Measurements from ENCODE around the gene IGFLR1. TPM values are rescaled to one million over a fixed set of nuclear protein-coding genes. Genes with fewer than 3 reads are reported as not detected.

IGFLR1 gene, protein sequence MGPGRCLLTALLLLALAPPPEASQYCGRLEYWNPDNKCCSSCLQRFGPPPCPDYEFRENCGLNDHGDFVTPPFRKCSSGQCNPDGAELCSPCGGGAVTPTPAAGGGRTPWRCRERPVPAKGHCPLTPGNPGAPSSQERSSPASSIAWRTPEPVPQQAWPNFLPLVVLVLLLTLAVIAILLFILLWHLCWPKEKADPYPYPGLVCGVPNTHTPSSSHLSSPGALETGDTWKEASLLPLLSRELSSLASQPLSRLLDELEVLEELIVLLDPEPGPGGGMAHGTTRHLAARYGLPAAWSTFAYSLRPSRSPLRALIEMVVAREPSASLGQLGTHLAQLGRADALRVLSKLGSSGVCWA
- 2.9 TPM for polyA plus RNA-seq (2013, experiment 1 of 2; ENCODE audit: insufficient read length)
- polyA plus RNA-seq (2013, experiment 2 of 2; ENCODE audit: insufficient read length): 0.72 TPM

DNA sequence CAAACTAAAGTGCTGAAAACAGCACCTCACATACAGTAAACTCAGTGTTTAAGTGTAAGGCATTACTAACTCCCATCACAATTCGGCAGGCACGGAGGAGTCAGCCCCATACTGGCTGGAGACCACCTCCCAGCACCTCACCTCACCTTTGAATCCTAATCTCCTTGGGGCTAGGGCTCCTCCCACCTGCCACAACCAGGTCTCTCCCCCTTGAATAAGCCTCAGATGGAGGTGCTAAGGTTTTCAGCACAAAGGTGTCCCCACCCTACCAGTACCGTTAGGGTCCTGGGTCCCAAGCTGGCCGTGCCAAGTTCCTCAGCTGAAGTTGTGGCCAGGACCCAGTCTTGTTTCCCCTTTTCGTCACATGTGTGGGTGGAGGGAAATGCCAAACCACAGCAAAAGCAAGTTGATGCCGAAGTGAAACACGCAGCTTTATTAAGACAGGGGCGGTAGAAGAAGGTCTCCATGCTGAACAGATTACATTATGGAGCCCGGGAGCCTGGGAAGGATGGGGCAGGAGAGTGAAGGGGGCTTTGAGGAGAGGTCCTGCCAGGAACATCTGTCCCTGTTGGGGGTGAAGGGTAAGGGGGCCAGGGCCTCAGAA, at the start of gene IGFLR1:
Gene IGFLR1, minus strand, starts transcription at position 332 of the 604 bp plus-strand sequence. CDS start 1,272 bp downstream, outside the sequence.
- no peak for DNase-seq

DNA sequence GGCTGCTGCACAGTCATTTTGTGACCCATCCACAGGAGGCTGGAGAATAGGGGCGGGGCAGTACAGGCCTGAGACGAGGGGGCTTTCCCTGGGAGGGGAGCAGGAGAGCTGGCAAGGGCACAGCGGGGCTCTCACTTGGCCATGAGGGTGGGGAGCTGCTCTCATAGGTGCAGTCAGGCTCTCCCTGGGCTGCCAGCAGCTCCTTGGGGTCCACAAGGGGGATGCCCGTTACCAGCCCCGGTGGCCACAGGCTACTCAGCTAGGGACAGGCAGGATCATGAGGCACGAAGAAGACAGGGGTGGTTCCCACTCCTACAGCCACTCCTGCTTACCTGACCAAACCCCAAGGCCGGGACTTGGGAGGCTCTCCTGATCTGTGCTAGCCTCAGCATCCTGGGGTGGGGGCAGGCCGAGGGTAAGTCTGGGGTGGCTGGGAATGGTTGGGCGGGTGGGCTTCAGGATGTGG, 49.6 kb upstream of the IGFLR1 start:
- DNase-seq: no peak

DNA sequence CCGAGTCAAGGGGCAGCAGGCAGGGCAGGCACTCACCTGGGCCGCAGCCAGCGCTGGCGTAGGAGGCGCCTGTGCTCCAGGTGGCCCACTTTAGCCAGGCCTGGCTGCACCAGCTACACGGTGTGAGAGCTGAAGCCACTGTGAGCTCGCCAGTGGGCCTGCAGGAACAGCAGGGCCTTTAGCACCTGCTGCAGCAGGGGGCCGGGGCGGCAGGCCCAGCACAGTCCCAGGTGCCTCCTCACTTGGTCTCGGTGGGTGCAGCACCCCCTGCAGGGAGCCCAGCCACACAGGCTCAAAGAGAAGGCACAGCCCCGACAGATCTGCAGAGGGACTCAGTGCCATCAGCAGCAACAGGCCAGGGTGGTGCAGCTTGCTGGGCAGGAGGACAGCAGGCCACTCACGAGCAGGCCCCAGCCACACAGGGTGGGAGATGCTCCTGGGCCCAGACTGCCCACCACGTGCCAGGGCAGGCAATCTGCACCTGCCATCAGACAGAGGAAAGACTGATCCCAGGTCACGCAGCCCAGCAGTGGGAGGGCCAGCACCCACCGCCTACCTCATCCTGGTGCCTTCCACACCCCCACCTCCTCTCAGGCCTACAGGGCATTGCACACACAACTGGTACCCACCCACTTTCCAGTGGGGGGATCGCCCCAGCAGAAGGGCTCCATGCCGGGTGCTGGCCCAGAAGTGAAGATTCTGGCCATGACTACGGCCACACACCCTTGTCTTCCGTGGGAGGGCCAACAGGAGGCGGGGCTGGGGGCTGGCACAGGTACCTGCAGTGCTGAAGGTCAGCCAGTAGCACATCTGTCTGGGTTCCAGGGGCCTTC, 48.9 kb upstream of the IGFLR1 start:
- no peak for DNase-seq

DNA sequence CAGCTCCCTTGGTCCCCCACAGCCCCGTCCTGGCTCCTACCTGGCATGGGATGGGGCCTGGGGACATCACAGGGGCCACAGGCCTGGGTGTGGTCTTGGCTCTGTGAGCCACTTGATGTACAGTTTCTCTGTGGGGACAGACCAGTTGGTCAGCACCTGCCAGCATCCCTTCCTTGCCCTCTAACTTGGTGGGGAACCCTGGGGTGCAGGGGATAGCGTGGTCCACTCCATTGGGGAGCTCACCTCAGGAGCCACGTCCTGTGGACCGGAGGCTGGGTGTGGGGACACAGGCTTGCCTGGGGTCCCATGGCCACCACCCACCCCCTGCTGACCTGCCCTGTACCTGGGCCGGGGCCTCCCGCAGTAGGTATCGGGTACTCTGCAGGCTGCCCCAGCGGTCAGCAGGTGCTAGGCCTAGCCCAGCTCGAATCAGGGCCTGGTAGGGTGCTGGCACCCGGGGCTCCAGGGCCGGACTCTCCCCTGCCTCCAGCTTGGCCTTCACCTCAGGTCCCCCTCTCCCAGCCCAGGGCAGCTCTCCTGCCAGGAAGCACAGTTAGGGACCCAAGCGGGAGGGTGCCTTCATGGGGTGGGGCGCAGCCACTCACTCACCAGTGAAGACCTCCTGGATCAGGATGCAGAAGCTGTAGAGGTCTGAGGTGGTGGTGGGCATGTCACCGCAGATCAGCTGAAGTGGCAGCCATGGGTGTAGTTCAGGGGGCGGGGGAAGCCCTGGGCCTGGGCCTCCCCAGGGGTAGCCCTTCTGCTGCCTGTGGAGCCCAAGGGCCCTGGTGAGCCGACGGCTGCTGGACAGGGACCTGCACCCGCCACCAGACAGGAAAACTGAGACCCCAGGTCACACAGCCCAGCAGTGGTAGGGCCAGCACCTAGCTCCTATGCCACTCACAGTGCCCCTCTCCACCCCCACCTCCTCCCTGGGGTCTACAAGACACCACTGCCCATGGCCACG, 48.0 kb upstream of the IGFLR1 start:
- no peak for DNase-seq

DNA sequence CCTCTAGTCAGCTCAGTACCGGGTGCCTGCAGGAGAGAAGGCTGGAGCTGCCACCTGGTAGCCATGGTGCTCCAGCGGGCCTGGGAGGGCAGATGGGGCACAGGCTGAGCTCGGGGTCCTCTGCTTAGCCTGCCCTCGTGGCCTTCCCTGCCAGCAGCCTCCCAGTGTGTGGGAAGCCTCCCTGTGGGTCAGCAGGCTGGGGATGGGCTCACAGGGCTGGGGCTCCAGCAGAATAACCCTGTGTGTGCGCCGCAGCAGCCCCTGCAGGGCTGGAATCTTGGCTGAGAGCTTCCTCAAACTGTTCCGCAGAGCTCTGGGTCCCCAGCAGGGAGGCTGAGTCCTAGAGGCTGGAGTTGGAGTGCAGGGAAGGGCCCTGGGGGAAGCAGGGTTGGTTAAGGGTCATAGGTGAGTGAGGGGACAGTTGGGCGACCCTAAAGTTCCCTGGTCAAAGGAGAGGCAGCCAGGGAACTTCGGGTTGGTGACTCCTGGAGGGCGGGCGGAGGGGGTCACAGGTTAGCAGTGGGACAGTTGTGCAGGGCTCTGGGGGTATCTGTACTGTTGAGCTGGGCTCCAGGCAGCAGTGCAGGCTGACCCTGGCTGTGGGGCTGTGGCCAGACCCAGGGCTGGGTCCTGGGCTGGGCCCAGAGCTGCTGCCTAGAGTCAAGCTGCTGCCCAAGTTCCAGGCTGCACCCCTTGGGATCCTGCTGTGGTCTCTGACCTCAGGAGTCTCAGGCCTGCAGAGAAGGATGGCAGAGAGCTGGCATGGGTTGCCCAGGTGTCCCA, 47.1 kb upstream of the IGFLR1 start:
- DNase-seq: no peak

DNA sequence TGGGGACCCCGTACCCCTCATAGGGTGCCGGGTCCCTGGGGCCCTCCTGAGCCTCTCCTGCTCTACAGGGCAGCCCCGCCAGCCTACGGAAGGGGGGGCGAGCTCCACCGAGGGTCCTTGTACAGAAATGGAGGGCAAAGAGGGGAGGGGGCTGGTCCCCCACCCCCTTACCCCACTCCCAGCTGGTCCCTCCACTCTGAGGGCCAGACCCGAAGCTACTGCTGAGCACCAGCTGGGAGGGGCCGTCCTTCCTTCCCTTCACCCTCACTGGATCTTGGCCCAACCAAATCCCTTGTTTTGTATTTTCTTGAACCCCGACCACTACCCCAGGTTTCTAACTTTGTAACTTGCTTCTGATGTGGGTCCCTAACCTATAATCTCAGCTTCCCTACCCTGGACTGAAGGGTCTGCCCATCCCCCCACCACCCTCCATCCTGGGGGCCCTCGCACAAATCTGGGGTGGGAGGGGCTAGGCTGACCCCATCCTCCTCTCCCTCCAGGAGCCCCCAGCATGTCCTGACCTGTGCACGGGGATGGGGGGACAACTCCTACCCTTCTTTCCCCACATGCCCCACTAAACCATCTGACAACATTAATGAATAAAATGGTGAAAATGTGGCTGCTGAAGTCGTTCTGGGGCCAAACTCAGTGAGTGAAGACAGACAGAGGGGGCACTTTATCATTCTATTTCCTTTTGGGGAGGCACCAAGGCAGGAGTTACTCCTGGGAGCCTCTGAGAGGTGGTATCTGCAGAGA, 46.1 kb upstream of the IGFLR1 start:
- DNase-seq: no peak

DNA sequence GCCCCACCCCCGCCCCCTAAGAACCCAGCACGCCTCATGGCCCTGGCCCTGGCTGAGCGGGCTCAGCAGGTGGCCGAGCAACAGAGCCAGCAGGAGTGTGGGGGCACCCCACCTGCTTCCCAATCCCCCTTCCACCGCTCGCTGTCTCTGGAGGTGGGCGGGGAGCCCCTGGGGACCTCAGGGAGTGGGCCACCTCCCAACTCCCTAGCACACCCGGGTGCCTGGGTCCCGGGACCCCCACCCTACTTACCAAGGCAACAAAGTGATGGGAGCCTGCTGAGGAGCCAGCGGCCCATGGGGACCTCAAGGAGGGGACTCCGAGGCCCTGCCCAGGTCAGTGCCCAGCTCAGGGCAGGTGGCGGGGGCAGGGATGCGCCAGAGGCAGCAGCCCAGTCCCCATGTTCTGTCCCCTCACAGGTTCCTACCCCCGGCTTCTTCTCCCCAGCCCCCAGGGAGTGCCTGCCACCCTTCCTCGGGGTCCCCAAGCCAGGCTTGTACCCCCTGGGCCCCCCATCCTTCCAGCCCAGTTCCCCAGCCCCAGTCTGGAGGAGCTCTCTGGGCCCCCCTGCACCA, 45.1 kb upstream of the IGFLR1 start:
- DNase-seq: no peak

DNA sequence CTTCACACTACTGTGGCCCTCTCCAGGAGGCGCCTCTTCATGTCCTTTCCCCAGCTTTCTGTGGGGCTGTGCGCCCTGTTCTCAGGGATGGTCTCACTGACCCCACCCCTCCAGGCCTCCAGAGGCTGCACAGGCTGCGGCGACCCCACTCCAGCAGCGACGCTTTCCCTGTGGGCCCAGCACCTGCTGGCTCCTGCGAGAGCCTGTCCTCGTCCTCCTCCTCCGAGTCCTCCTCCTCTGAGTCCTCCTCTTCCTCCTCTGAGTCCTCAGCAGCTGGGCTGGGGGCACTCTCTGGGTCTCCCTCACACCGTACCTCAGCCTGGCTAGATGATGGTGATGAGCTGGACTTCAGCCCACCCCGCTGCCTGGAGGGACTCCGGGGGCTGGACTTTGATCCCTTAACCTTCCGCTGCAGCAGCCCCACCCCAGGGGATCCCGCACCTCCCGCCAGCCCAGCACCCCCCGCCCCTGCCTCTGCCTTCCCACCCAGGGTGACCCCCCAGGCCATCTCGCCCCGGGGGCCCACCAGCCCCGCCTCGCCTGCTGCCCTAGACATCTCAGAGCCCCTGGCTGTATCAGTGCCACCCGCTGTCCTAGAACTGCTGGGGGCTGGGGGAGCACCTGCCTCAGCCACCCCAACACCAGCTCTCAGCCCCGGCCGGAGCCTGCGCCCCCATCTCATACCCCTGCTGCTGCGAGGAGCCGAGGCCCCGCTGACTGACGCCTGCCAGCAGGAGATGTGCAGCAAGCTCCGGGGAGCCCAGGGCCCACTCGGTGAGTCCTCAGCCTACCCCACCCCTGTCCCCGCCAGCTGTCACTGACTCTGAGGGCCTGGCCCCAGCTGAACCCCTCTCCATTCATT, 44.3 kb upstream of the IGFLR1 start:
- no peak for DNase-seq

DNA sequence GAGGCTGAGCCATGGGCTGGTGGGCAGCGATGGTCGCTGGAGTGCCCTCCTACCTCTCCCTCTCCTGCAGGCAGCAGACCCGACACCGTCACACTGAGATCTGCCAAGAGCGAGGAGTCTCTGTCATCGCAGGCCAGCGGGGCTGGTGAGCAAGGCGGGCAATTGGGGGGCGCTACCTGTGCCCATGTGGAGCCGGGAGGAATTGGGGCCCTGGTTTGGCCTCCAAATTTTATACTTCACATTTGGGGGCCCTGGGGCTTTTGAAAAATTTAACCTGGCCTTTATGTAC, 43.0 kb upstream of the IGFLR1 start:
- DNase-seq: no peak

DNA sequence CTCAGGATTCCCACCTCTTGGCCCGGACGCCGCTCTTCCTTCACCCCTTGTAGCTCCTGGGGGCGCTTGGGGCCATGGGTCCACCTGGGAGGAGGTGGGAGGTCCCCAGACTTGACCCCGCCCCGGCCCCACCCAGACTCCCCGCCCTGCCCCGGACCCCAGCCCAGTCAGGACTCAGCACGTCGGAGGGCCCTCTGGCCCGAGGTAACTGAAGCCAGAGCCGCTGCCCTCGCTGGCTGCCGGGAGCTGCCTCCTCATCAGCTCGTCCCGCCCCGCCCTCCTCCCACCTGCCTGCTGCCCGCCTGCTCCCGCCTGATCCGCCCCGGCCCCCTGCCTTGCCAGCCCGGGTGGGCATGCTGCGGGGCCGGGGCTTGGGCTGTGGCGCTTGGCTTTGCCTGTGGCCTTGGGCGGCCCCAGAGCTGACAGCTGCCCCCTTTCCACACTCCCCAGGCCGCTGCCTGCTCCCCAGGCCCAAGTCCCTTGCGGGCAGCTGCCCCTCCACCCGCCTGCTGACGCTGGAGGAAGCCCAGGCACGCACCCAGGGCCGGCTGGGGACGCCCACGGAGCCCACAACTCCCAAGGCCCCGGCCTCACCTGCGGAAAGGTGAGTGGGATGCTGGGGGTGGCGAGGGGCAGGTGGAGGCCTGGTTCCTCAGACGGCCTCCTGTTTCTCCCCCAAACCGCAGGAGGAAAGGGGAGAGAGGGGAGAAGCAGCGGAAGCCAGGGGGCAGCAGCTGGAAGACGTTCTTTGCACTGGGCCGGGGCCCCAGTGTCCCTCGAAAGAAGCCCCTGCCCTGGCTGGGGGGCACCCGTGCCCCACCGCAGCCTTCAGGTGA, 42.5 kb upstream of the IGFLR1 start:
- no peak for DNase-seq

DNA sequence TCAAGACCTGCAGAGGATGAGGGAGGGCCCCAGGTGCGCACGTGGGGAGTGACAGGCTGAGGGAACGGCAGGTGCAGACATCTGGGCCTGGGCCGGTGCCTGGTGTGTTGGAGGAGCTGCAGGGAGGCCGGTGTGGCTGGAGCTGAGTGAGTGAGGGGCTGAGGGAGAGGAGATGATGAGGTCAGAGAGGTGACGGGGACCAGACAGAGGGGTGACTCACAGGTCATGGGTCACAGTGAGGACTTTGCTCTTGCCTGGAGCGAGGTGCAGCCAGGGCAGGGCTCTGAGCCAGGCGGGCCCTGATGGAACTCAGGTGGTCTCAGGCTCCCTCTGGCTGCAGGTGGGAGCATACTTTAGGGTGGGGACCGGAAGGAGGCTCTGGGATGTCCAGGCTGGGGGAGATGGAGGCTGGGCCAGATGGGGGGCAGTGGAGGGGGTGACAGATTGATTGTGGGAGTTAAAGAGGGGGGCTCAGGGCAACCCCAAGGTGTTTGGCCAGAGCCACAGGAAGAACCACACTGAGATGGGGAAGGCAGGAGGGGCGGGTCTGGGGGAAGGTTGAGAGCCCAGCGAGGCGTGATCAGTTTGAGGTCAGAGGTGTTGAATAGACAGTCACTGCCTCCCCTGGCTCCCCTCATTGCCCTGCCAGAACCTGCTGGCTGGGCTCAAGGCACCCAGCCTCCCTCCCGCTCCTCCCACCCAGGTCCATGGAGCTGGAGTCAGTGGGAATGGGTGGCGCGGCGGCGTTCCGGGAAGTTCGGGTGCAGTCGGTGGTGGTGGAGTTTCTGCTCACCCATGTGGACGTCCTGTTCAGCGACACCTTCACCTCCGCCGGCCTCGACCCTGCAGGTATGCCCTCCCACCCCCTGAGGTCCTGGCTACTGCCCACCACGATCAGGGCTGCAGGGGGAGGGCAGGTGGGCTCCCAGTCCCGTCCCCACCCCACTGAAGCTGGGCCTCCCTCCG, 41.5 kb upstream of the IGFLR1 start:
- no peak for DNase-seq

DNA sequence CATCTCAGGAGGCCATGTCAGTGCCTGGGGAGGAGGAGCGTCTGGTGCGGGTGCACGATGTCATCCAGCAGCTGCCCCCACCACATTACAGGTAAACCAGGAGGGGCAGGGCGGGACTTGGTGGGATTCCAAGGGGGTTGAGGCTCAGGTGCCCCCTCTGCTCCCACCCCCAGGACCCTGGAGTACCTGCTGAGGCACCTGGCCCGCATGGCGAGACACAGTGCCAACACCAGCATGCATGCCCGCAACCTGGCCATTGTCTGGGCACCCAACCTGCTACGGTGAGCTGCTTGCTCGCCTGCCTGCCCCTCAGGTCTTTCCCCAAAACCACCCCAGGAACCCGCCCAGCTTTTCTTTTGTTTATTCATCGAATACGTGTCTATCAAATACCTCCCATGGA, 40.3 kb upstream of the IGFLR1 start:
- DNase-seq: no peak

DNA sequence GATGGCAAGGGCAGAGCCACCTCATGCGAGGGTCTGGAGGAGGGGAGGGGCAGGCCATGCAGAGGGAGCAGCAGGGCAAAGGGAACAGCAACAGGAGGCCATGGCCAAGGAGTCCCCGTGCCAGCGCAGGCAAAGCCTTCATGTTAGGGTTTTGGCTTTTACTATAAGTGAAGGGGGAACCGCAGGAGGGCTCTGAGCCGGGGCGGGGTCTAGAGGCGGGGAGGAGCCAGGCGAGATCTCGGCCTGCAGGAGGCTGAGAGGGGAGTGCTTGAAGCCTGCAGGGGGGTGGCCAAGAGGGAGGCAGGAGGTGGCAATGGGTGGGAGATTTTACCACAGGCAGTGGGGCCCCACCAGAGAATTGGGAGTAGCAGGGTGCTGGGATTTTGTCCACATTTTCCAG, 39.4 kb upstream of the IGFLR1 start:
- no peak for DNase-seq

DNA sequence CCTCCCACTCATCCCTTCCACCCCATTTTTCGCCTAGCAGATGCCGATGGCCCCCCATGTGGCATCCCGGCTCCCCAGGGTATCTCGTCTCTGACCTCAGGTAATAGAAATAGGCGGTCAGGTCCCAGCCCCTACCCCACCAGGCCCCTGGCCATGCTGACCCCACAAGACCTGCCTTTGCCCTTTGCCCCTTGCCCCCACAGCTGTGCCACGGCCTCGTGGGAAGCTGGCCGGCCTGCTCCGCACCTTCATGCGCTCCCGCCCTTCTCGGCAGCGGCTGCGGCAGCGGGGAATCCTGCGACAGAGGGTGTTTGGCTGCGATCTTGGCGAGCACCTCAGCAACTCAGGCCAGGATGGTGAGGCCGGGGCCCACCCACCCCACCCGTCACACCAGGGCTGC, 38.5 kb upstream of the IGFLR1 start:
- DNase-seq: no peak

DNA sequence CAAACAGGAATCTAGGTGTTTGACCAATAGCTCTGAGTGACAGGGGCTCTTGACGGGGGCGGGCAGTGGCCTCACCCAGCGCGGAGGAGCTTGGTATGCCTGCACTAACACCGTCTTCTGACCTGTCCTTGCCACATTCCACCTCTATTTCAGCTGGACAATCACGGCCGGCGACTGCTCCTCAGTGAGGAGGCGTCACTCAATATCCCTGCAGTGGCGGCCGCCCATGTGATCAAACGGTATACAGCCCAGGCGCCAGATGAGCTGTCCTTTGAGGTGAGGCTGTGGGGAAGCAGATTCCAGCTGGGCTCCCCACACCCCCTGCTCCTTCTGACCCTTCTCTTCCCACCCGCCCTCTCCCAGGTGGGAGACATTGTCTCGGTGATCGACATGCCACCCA, 37.8 kb upstream of the IGFLR1 start:
- no peak for DNase-seq

DNA sequence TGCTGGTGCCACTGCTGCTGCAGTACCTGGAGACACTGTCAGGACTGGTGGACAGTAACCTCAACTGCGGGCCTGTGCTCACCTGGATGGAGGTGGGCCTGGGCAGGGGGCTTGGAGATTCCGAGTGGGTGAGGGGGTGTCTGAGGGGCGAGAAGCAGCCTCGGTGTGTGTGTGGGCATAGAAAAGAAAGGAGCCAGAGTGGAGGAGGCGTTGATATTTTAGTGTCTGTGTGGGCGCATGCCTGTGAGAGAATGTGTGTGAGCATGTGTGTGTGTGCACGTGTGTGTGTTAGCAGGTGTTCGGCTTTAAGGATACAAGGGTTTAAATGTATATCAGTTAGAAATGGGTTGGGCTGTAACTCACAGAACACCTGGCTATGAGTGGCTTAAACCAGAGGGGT, 36.8 kb upstream of the IGFLR1 start:
- no peak for DNase-seq

DNA sequence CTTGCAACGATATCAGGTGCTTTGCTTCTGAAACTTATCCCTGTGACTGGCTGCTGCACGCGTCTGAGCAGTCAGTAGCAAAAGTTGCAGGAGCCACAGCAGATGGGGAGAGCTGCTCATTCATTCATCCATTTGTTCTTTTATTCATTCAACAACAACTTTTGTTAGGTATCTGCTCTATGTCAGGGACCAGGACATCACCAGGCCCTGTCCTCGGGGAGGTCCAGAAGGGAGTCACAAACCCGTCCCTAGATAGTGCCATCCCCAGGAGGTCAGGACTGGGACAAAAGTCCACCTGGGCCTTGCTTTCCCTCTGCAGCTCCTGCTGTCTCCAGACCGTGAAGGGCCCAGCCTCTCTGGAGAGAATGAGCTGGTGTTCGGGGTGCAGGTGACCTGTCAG, 35.7 kb upstream of the IGFLR1 start:
- no peak for DNase-seq
